ENCODE data around the gene DALRD3.

The DALRD3 gene

GRCh38 chr3:49017971-49018706 lies at the start of gene DALRD3:
Gene DALRD3, minus strand, starts transcription at chr3:49018580. Its CDS starts 16 bp downstream, at chr3:49018564.
- in situ Hi-C loops (cut with HindIII; ENCODE audit: low sequenced_read_pairs), result no loop called here

GRCh38 chr3:49058011-49058410 lies 39.6 kb upstream of the DALRD3 start:
- in situ Hi-C loops (cut with HindIII; ENCODE audit: low sequenced_read_pairs), result no loop called here

- in situ Hi-C loops (cut with HindIII; ENCODE audit: low sequenced_read_pairs), result no loop called here
These were observed 38.9 kb upstream of the DALRD3 start for GRCh38 chr3:49057268-49057667.

GRCh38 chr3:49054344-49054862 lies 36.0 kb upstream of the DALRD3 start:
- in situ Hi-C loops (cut with HindIII; ENCODE audit: low sequenced_read_pairs), result no loop called here

GRCh38 chr3:49053543-49053942 lies 35.2 kb upstream of the DALRD3 start:
- in situ Hi-C loops (cut with HindIII; ENCODE audit: low sequenced_read_pairs), result no loop called here

- in situ Hi-C loops (cut with HindIII; ENCODE audit: low sequenced_read_pairs), result no loop called here
These were observed 16.9 kb upstream of the DALRD3 start for GRCh38 chr3:49035281-49035680.

GRCh38 chr3:49034650-49035049 lies 16.3 kb upstream of the DALRD3 start:
- in situ Hi-C loops (cut with HindIII; ENCODE audit: low sequenced_read_pairs), result no loop called here

GRCh38 chr3:49032646-49033304 lies 14.4 kb upstream of the DALRD3 start:
- in situ Hi-C loops (cut with HindIII; ENCODE audit: low sequenced_read_pairs), result no loop called here

- in situ Hi-C loops (cut with HindIII; ENCODE audit: low sequenced_read_pairs), result no loop called here
These were observed 11.9 kb upstream of the DALRD3 start for GRCh38 chr3:49030321-49030720.

GRCh38 chr3:49029563-49029884 lies 11.1 kb upstream of the DALRD3 start:
- in situ Hi-C loops (cut with HindIII; ENCODE audit: low sequenced_read_pairs), result no loop called here

GRCh38 chr3:49028673-49029562 lies 10.5 kb upstream of the DALRD3 start, which contains the start of gene IMPDH2:
Gene IMPDH2, minus strand, starts transcription at chr3:49029398. Its CDS starts 48 bp downstream, at chr3:49029350.
- in situ Hi-C loops (cut with HindIII; ENCODE audit: low sequenced_read_pairs), result no loop called here

GRCh38 chr3:49028298-49028672 lies 9.9 kb upstream of the DALRD3 start:
- in situ Hi-C loops (cut with HindIII; ENCODE audit: low sequenced_read_pairs), result no loop called here

- in situ Hi-C loops (cut with HindIII; ENCODE audit: low sequenced_read_pairs), result no loop called here
These were observed 9.3 kb upstream of the DALRD3 start for GRCh38 chr3:49027634-49028033.

- in situ Hi-C loops (cut with HindIII; ENCODE audit: low sequenced_read_pairs), result no loop called here
These were observed 8.2 kb upstream of the DALRD3 start for GRCh38 chr3:49026536-49026935.

- in situ Hi-C loops (cut with HindIII; ENCODE audit: low sequenced_read_pairs), result no loop called here
These were observed 7.6 kb upstream of the DALRD3 start for GRCh38 chr3:49025793-49026520.

GRCh38 chr3:49025005-49025792 lies 6.8 kb upstream of the DALRD3 start:
- in situ Hi-C loops (cut with HindIII; ENCODE audit: low sequenced_read_pairs), result no loop called here

- in situ Hi-C loops (cut with HindIII; ENCODE audit: low sequenced_read_pairs), result no loop called here
These were observed 6.1 kb upstream of the DALRD3 start for GRCh38 chr3:49024449-49024848.

- in situ Hi-C loops (cut with HindIII; ENCODE audit: low sequenced_read_pairs), result no loop called here
These were observed 5.4 kb upstream of the DALRD3 start for GRCh38 chr3:49023775-49024174.

- in situ Hi-C loops (cut with HindIII; ENCODE audit: low sequenced_read_pairs), result no loop called here
These were observed 4.3 kb upstream of the DALRD3 start for GRCh38 chr3:49022688-49023171.

Data from endothelial cell of hepatic sinusoid (primary cell).